Left ventricle myocardium inferior (tissue), 1 donor: ENCODE measurements around the gene ATP8A1. TPM values are rescaled to one million over a fixed set of nuclear protein-coding genes. Genes with fewer than 3 reads are reported as not detected.

Experiments used
- DNase-seq: peaks from one replicate; pipeline ENCODE4 v3.0.0-alpha.2; 2020
- H3K27ac ChIP-seq: fragments of 200-600 bp; replicated peaks from 2 replicates; pipeline ENCODE4 v1.8.0; 2021
- H3K27me3 ChIP-seq: fragments of 200-600 bp; 2 replicates; pipeline ENCODE4 v1.8.0; 2021; ENCODE audit warnings: low read depth
- H3K36me3 ChIP-seq: fragments of 200-600 bp; 2 replicates; pipeline ENCODE4 v1.8.0; 2021
- H3K4me1 ChIP-seq: fragments of 200-600 bp; 2 replicates; pipeline ENCODE4 v1.8.0; 2021
- H3K4me3 ChIP-seq: fragments of 200-600 bp; 2 replicates; pipeline ENCODE4 v1.8.0; 2021; ENCODE audit warnings: mild to moderate bottlenecking, moderate library complexity
- H3K9me3 ChIP-seq: fragments of 200-600 bp; replicated peaks from 2 replicates; pipeline ENCODE4 v1.8.0; 2021
- intact Hi-C: fragments of 100-400 bp; cut with micrococcal nuclease; formaldehyde crosslinking; loops from one replicate; pipeline ENCODE4 v1.11.0; 2022
- total RNA-seq: library from RNA; stranded (reverse); fragmentation: NEBNext Ultra II Directional; extraction: Animal tissue kit (Norgen Biotek cat#: 25700); gene quantifications from one replicate; pipeline ENCODE4 v1.2.1, GENCODE V29; 2021
- TF ChIP-seq, protein P1 (sequence below): fragments of 200-600 bp; IDR thresholded peaks from 2 replicates; pipeline ENCODE4 v1.8.0; 2021; ENCODE audit warnings: antibody characterized with exemption, mild to moderate bottlenecking, borderline replicate concordance
- donor health status: DM: no; HTN: yes; CAD: no; lungs with severe emphysema.

Gene ATP8A1
- total RNA-seq, 1 donor from 2014 or later = 19.2 TPM

DNA sequence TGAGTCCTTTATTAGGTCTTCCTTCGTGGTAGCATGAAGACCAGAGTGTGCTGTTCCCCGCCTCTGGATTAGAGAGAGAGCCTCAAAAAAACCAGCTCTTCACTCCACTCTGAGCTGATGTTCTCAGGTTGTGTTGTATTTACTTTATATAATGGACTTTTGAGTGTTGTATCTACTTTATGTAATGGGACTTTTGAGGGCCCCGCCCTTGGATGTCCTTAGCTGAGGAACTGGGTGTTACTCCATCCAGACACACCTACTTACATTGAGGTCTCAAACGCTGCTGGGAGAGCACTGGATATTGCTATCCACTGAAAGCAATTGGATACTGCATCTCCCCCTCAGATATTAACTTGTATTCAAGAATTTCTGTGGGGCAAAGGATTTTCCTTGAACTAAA, 28.2 kb downstream of the ATP8A1 start:
- no peak for DNase-seq
- intact Hi-C loops = no loop called here
- Histone ChIP-seq H3K27me3 (no peaks in the 10 kb centered on the region), H3K36me3 (no peaks in the 10 kb centered on the region), H3K9me3 (no peaks in the 10 kb centered on the region), H3K27ac (peak overlapping the region; percentile 60), H3K4me3 (no peak overlapping the region), H3K4me1 (peaks cover 54% of the 10 kb centered on the region)
- TF ChIP-seq, protein P1, sequence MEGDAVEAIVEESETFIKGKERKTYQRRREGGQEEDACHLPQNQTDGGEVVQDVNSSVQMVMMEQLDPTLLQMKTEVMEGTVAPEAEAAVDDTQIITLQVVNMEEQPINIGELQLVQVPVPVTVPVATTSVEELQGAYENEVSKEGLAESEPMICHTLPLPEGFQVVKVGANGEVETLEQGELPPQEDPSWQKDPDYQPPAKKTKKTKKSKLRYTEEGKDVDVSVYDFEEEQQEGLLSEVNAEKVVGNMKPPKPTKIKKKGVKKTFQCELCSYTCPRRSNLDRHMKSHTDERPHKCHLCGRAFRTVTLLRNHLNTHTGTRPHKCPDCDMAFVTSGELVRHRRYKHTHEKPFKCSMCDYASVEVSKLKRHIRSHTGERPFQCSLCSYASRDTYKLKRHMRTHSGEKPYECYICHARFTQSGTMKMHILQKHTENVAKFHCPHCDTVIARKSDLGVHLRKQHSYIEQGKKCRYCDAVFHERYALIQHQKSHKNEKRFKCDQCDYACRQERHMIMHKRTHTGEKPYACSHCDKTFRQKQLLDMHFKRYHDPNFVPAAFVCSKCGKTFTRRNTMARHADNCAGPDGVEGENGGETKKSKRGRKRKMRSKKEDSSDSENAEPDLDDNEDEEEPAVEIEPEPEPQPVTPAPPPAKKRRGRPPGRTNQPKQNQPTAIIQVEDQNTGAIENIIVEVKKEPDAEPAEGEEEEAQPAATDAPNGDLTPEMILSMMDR = no peak

DNA sequence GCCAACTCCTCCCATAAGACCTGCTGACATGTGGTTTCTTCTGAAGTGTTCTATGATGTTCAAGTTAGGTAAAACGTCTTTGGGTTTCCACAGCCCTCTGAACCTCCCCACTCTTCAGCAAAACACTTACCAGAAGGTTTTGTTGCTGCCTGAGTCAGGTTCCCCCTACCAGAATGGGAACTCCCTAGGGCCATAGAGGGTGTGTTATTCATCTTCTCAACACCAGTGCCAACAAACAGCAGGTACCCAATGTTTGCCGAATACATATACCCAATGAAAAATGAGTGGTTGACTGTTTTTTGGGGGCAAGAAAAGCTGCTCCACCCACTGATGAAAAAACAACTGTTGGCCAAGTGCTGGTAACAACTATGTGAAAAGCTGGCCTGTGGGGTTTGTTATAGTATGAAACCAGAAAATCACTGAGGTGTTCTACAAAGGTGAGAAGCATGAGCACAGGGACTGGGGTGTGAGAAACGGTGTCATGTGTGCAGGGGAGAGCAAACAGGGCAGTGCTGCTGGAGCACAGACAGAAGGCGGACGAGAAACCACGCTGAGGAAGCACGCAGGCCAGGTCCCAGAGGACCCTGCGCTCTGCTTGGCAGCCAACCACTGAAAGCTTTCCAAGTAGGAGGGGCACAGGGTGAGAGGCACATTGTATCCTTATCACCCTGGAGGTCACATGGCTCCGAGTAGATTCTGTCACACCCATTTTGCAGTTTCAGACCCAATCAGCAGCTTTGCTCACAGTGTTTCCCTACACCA, 28.8 kb downstream of the ATP8A1 start:
- intact Hi-C loops = no loop called here
- TF ChIP-seq, protein P1 = no peak
- peaks cover 5% of the 10 kb centered on the region for H3K36me3 ChIP-seq
- peak overlapping the region; percentile 60 for H3K27ac ChIP-seq
- peaks cover 47% of the 10 kb centered on the region for H3K4me1 ChIP-seq
- peak; percentile 83 for DNase-seq
- no peaks in the 10 kb centered on the region for H3K9me3 ChIP-seq
- no peak overlapping the region for H3K4me3 ChIP-seq
- no peaks in the 10 kb centered on the region for H3K27me3 ChIP-seq

DNA sequence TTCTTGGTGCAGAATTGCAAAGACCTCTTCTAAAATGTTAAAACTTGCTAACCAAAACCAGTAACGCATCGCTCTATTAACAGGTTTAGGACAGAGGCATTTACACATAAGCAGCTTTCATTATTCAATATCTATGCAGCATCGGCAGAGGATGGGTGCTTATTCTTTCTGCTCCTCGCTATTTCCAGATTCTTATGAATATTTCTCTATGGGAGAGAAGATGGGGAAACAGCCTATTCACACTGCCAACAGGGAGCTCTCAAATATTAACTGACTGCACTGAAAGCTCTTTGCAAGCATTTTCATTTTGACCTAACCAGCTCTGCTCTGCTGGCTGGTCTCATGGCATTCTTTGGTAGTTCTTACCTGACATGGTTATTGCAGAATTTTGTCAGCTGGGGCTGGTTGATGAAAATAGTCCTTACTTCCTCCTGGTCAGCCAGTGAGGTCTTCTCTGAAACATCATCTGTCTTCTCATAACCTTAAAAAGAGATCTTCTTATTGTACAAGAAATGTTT, 30.2 kb downstream of the ATP8A1 start:
- no peaks in the 10 kb centered on the region for H3K27me3 ChIP-seq
- no peaks in the 10 kb centered on the region for H3K9me3 ChIP-seq
- no peak for DNase-seq
- TF ChIP-seq, protein P1 = no peak
- peaks cover 6% of the 10 kb centered on the region for H3K36me3 ChIP-seq
- no peak overlapping the region for H3K27ac ChIP-seq
- no peak overlapping the region for H3K4me3 ChIP-seq
- intact Hi-C loops = no loop called here
- H3K4me1 ChIP-seq = peaks cover 37% of the 10 kb centered on the region

DNA sequence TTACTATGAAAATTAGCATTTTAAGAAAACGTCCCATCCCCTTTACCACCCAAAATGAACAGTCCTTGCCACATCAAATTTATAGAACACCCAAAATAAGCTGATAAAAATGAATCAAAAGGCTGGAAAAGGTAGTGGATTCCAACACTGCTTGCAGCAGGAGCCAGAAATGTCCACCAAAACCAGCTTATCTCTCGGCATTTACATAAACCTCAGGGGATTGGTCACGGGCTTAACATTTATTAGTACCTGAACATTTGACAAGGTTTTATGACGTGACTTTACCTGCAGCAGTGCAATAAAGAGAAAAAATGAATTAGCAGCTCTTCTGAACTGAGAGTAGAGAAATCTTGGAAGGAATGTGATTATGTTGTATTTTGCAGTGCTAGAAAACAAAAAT, 31.6 kb downstream of the ATP8A1 start:
- no peaks in the 10 kb centered on the region for H3K9me3 ChIP-seq
- intact Hi-C loops = no loop called here
- H3K36me3 ChIP-seq = peaks cover 6% of the 10 kb centered on the region
- H3K4me3 ChIP-seq = no peak overlapping the region
- no peak overlapping the region for H3K27ac ChIP-seq
- TF ChIP-seq, protein P1 = no peak
- H3K27me3 ChIP-seq = no peaks in the 10 kb centered on the region
- H3K4me1 ChIP-seq = peaks cover 40% of the 10 kb centered on the region
- no peak for DNase-seq

DNA sequence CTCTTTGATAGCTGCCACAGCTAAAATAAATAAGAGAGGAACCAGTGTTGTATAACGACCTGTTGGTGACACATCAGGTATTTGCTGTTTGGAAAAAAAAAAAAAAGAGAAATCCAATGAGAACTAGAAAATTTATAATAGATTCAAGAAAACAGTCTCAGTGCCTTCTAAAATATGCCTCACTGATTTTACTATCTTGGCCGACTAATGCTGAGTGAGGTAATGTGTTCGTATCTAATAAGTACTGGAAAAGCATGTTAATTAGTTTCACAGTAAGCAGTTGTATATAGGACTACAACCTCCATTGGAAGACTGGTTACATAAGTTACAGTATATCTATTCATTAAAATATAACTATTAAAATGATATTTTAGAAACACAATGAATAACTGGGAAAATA, 32.4 kb downstream of the ATP8A1 start:
- H3K27me3 ChIP-seq = no peaks in the 10 kb centered on the region
- DNase-seq = no peak
- no peak overlapping the region for H3K27ac ChIP-seq
- intact Hi-C loops = no loop called here
- H3K4me3 ChIP-seq = no peak overlapping the region
- H3K36me3 ChIP-seq = peaks cover 6% of the 10 kb centered on the region
- peaks cover 43% of the 10 kb centered on the region for H3K4me1 ChIP-seq
- TF ChIP-seq, protein P1 = no peak
- no peaks in the 10 kb centered on the region for H3K9me3 ChIP-seq
